Mesothelial cell of epicardium (in vitro differentiated cells): ENCODE data around the gene PLA2G2D. TPM values are rescaled to one million over a fixed set of nuclear protein-coding genes. Genes with fewer than 3 reads are reported as not detected.

Experiments
- DNase-seq, 2 experiments: peaks; one replicate each; pipeline ENCODE4 v3.0.0; 2021; ENCODE audit warnings: low spot score in 2 of 2; ENCODE audit not compliant: unreplicated experiment in 2 of 2
- H3K27ac Mint-ChIP-seq: 2 replicates; pipeline ENCODE4 v1.8.0; 2021; ENCODE audit warnings: mixed read lengths
- H3K27me3 Mint-ChIP-seq: 2 replicates; pipeline ENCODE4 v1.8.0; 2021; ENCODE audit warnings: low read depth, mixed read lengths
- H3K36me3 Mint-ChIP-seq: 2 replicates; pipeline ENCODE4 v1.8.0; 2021; ENCODE audit warnings: mixed read lengths
- H3K4me1 Mint-ChIP-seq: 2 replicates; pipeline ENCODE4 v1.8.0; 2021; ENCODE audit warnings: mixed read lengths
- H3K4me3 Mint-ChIP-seq: 2 replicates; pipeline ENCODE4 v1.8.0; 2021; ENCODE audit warnings: mild to moderate bottlenecking, moderate library complexity, mixed read lengths
- H3K9me3 Mint-ChIP-seq: 2 replicates; pipeline ENCODE4 v1.8.0; 2021; ENCODE audit warnings: mixed read lengths
- CTCF ChIP-seq: fragments of 200-600 bp; sonication (generic); IDR thresholded peaks from one replicate; pipeline ENCODE4 v1.5.0; 2021; ENCODE audit warnings: antibody characterized with exemption; ENCODE audit not compliant: unreplicated experiment
- total RNA-seq: library from RNA; stranded (reverse); gene quantifications from 3 replicates; pipeline ENCODE4 v1.2.1, GENCODE V29; 2021

Gene PLA2G2D
- total RNA-seq, 1 donor from 2014 or later: not detected

GRCh38 chr1:20148571-20149500, 29.5 kb upstream of the PLA2G2D start:
- no peaks in the 10 kb centered on the region for H3K36me3 Mint-ChIP-seq
- H3K9me3 Mint-ChIP-seq: no peaks in the 10 kb centered on the region
- DNase-seq: no peak
- H3K4me3 Mint-ChIP-seq: no peak overlapping the region
- no peak overlapping the region for H3K27ac Mint-ChIP-seq
- H3K27me3 Mint-ChIP-seq: no peaks in the 10 kb centered on the region
- H3K4me1 Mint-ChIP-seq: peaks cover 13% of the 10 kb centered on the region
- TF ChIP-seq CTCF: no peak

GRCh38 chr1:20147846-20148570, 28.7 kb upstream of the PLA2G2D start:
- Mint-ChIP-seq H3K4me3 (no peak overlapping the region), H3K27me3 (no peaks in the 10 kb centered on the region), H3K27ac (no peak overlapping the region), H3K4me1 (peaks cover 9% of the 10 kb centered on the region), H3K36me3 (no peaks in the 10 kb centered on the region), H3K9me3 (no peaks in the 10 kb centered on the region)
- no peak for TF ChIP-seq CTCF
- DNase-seq: no peak

GRCh38 chr1:20143734-20144565, 24.6 kb upstream of the PLA2G2D start:
- Mint-ChIP-seq H3K27me3 (no peaks in the 10 kb centered on the region), H3K36me3 (no peaks in the 10 kb centered on the region), H3K27ac (no peak overlapping the region), H3K9me3 (no peaks in the 10 kb centered on the region), H3K4me1 (no peaks in the 10 kb centered on the region), H3K4me3 (no peak overlapping the region)
- no peak for TF ChIP-seq CTCF
- no peak for DNase-seq

- Mint-ChIP-seq H3K27ac (no peak overlapping the region), H3K4me3 (no peak overlapping the region), H3K4me1 (no peaks in the 10 kb centered on the region), H3K9me3 (no peaks in the 10 kb centered on the region), H3K36me3 (no peaks in the 10 kb centered on the region), H3K27me3 (no peaks in the 10 kb centered on the region)
- TF ChIP-seq CTCF: no peak
- DNase-seq: no peak
Observed at GRCh38 chr1:20143318-20143717, 24.0 kb upstream of the PLA2G2D start.

GRCh38 chr1:20142001-20142710, 22.8 kb upstream of the PLA2G2D start:
- no peak for TF ChIP-seq CTCF
- no peak overlapping the region for H3K27ac Mint-ChIP-seq
- no peaks in the 10 kb centered on the region for H3K9me3 Mint-ChIP-seq
- H3K27me3 Mint-ChIP-seq: no peaks in the 10 kb centered on the region
- no peaks in the 10 kb centered on the region for H3K36me3 Mint-ChIP-seq
- no peaks in the 10 kb centered on the region for H3K4me1 Mint-ChIP-seq
- no peak for DNase-seq
- H3K4me3 Mint-ChIP-seq: no peak overlapping the region
